HL-60 (cell line): Measurements from ENCODE around the gene MFSD8.

Experiments
- DNase-seq, 2 experiments: peaks; one replicate each; pipeline ENCODE4 v3.0.0-alpha.2; 2010 to 2020; ENCODE audit warnings: low read depth in 1 of 2, low spot score in 1 of 2
- H3K27ac ChIP-seq: fragments of 250-450 bp; sonication (Bioruptor Pico); replicated peaks from 2 replicates; pipeline ENCODE4 v1.5.1; 2020; ENCODE audit warnings: mild to moderate bottlenecking, moderate library complexity
- H3K27me3 ChIP-seq: fragments of 250-450 bp; sonication (Bioruptor Pico); 2 replicates; pipeline ENCODE4 v1.5.1; 2021; ENCODE audit warnings: mild to moderate bottlenecking, moderate library complexity; ENCODE audit not compliant: insufficient read depth, poor library complexity, severe bottlenecking
- H3K4me3 ChIP-seq: replicated peaks from 2 replicates; pipeline ENCODE4 v1.5.1; 2011; ENCODE audit warnings: mild to moderate bottlenecking, control low read depth, low read length; ENCODE audit not compliant: insufficient read depth
- GABPA ChIP-seq: IDR thresholded peaks from 2 replicates; pipeline ENCODE4 v1.6.1; 2012; ENCODE audit warnings: low read depth
- POLR2AphosphoS5 ChIP-seq: IDR thresholded peaks from 2 replicates; pipeline ENCODE4 v1.6.1; 2012; ENCODE audit warnings: low read depth
- SPI1 ChIP-seq: IDR thresholded peaks from 2 replicates; pipeline ENCODE4 v1.6.1; 2012; ENCODE audit warnings: low read depth, mild to moderate bottlenecking, borderline replicate concordance
- TF ChIP-seq, protein P1 (sequence below): IDR thresholded peaks from one replicate; pipeline ENCODE4 v1.5.1; 2011; ENCODE audit warnings: low read length, control low read depth, inconsistent platforms; ENCODE audit not compliant: insufficient read depth
- TF ChIP-seq, protein P2 (sequence below): IDR thresholded peaks from 2 replicates; pipeline ENCODE4 v1.6.1; 2012; ENCODE audit warnings: low read depth; ENCODE audit not compliant: insufficient replicate concordance

MFSD8 gene

DNA sequence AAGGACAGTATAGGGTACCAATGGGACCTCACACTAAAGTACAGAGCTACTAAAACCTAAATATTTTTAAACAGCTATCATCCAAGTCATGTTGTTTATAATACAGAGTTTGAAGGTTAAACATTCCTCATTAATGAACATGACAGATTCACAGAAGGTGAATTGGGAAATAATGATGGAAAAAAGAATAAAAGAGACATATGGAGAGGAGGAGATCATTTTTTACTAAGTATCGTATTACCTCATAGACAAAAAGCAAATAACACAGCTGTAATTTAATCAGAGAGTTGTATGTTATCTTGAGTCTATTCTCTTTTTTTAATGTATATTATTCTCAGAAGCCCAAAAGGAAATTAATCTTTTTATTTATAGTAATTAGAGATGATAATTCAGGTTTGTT is 76.4 kb downstream of the MFSD8 start:
- H3K4me3 ChIP-seq, result no peak overlapping the region
- no peak for TF ChIP-seq SPI1
- TF ChIP-seq, protein P1, sequence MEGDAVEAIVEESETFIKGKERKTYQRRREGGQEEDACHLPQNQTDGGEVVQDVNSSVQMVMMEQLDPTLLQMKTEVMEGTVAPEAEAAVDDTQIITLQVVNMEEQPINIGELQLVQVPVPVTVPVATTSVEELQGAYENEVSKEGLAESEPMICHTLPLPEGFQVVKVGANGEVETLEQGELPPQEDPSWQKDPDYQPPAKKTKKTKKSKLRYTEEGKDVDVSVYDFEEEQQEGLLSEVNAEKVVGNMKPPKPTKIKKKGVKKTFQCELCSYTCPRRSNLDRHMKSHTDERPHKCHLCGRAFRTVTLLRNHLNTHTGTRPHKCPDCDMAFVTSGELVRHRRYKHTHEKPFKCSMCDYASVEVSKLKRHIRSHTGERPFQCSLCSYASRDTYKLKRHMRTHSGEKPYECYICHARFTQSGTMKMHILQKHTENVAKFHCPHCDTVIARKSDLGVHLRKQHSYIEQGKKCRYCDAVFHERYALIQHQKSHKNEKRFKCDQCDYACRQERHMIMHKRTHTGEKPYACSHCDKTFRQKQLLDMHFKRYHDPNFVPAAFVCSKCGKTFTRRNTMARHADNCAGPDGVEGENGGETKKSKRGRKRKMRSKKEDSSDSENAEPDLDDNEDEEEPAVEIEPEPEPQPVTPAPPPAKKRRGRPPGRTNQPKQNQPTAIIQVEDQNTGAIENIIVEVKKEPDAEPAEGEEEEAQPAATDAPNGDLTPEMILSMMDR, result no peak
- no peak for TF ChIP-seq GABPA
- TF ChIP-seq, protein P2, sequence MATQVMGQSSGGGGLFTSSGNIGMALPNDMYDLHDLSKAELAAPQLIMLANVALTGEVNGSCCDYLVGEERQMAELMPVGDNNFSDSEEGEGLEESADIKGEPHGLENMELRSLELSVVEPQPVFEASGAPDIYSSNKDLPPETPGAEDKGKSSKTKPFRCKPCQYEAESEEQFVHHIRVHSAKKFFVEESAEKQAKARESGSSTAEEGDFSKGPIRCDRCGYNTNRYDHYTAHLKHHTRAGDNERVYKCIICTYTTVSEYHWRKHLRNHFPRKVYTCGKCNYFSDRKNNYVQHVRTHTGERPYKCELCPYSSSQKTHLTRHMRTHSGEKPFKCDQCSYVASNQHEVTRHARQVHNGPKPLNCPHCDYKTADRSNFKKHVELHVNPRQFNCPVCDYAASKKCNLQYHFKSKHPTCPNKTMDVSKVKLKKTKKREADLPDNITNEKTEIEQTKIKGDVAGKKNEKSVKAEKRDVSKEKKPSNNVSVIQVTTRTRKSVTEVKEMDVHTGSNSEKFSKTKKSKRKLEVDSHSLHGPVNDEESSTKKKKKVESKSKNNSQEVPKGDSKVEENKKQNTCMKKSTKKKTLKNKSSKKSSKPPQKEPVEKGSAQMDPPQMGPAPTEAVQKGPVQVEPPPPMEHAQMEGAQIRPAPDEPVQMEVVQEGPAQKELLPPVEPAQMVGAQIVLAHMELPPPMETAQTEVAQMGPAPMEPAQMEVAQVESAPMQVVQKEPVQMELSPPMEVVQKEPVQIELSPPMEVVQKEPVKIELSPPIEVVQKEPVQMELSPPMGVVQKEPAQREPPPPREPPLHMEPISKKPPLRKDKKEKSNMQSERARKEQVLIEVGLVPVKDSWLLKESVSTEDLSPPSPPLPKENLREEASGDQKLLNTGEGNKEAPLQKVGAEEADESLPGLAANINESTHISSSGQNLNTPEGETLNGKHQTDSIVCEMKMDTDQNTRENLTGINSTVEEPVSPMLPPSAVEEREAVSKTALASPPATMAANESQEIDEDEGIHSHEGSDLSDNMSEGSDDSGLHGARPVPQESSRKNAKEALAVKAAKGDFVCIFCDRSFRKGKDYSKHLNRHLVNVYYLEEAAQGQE, result no peak
- no peak for TF ChIP-seq POLR2AphosphoS5
- no peak overlapping the region for H3K27ac ChIP-seq
- DNase-seq, result no peak
- H3K27me3 ChIP-seq, result no peaks in the 10 kb centered on the region

- TF ChIP-seq, protein P1, result no peak
- no peak for TF ChIP-seq GABPA
- Histone ChIP-seq H3K27me3 (no peaks in the 10 kb centered on the region), H3K27ac (peak overlapping the region; percentile 97), H3K4me3 (peak overlapping the region; percentile 64)
- DNase-seq, result no peak
These were observed 83.5 kb downstream of the MFSD8 start for GRCh38 chr4:127881563-127881864.

DNA sequence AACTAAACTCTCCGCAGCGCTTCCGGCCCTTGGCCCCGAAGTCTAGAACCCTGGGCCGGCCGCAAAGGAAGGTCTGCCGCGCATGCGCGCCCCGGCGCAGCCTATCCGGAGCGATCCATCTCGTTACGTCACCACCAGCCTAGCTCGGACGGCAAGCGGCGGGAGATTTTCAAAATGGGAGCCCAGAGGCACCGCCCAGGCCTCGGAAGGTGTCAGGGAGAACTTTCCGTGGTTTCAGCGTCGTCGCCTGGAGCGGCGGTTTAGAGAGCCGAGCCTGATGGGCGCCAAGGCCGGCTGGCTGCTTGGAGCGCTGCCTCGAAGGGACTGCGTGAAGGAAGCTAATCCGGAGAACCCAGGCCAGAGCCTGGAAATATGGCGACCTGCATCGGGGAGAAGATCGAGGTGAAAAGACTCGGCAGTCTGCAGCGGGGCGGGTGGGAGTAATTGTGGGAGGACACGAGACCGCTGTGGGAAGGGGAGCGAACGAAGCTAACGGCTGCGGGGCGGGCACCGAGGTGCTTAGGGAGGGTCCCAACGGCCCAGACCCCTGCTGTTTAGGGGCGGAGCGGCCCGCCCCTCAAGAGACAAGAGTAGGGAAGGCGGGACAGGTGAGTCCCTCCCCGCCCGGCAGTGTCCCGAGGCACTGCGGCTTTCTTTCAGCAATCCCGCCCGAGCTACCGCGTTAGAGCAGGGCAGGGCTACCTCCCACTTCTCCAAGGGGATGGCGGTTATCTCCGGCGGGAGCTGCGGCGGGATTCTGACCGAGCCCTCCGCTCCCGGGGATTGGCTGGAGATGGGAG is 84.0 kb downstream of the MFSD8 start, which contains the start of gene PLK4:
Gene PLK4 (plus strand): TSS at position 131 of the 800 bp plus-strand sequence. CDS start 242 bp downstream, at position 373.
- DNase-seq, result peak; percentile 89 to 98
- Histone ChIP-seq H3K27ac (peak within 1 kb of the TSS; percentile 97), H3K27me3 (no peaks in the 10 kb centered on the region), H3K4me3 (peak within 1 kb of the TSS; percentile 64)
- TF ChIP-seq SPI1, result no peak
- TF ChIP-seq POLR2AphosphoS5, result peak; percentile 77
- TF ChIP-seq GABPA, result peak; percentile 80; the same call in 1 of the 2 replicates

DNA sequence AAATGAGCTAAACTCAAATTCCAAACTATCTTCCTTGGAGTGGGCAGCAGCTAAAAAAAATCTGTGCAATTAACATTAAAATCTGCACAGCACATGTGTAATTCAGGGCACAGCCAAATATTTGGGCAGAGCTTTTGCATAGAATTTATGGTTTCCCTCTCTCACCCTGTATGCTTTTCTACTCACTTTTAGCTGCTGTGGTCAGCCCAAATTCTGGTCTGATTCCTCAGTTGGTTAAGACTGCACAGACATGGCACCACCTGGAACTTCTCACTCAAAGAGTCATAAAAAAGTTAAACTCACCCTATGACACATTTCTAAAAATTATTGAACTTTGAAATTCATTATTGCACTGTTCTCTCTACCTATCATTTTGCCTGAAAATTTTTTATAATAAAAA is 89.2 kb downstream of the MFSD8 start:
- TF ChIP-seq GABPA (no peak), SPI1 (no peak)
- Histone ChIP-seq H3K27me3 (no peaks in the 10 kb centered on the region), H3K4me3 (no peak overlapping the region), H3K27ac (no peak overlapping the region)
- no peak for DNase-seq

GRCh38 chr4:127870688-127871087 is 94.3 kb downstream of the MFSD8 start:
- Histone ChIP-seq H3K27ac (no peak overlapping the region), H3K27me3 (no peaks in the 10 kb centered on the region), H3K4me3 (no peak overlapping the region)
- TF ChIP-seq, protein P2, result no peak
- TF ChIP-seq GABPA (no peak), SPI1 (no peak), POLR2AphosphoS5 (no peak)
- TF ChIP-seq, protein P1, result no peak
- no peak for DNase-seq
